Loucy (cell line): Measurements from ENCODE around the gene FAM222B.
"Not testable (repeated sequence)": the region's sequence is repeated elsewhere in the genome, so short reads cannot be mapped to it uniquely, and the experiment has no call there.

Source experiments
- H2AFZ ChIP-seq: fragments of 200-600 bp; sonication (generic); 2 replicates; pipeline ENCODE4 v1.6.0; 2016; ENCODE audit warnings: antibody characterized with exemption, mild to moderate bottlenecking, low read length, moderate library complexity
- H3F3A ChIP-seq: fragments of 200-600 bp; 2 replicates; pipeline ENCODE4 v1.6.0; 2016; ENCODE audit warnings: antibody characterized with exemption, low read depth, mild to moderate bottlenecking
- H3K27me3 ChIP-seq: fragments of 200-600 bp; sonication (generic); 2 replicates; pipeline ENCODE4 v1.6.1; 2014; ENCODE audit warnings: low read length, mild to moderate bottlenecking; ENCODE audit not compliant: insufficient read depth, poor library complexity, severe bottlenecking
- H3K36me3 ChIP-seq: fragments of 200-600 bp; sonication (generic); 2 replicates; pipeline ENCODE4 v1.6.1; 2016; ENCODE audit warnings: low read length; ENCODE audit not compliant: insufficient read depth
- H3K4me1 ChIP-seq: fragments of 200-600 bp; sonication (generic); 2 replicates; pipeline ENCODE4 v1.5.1; 2014; ENCODE audit warnings: low read length, mild to moderate bottlenecking; ENCODE audit not compliant: insufficient read depth, poor library complexity, severe bottlenecking
- H3K4me2 ChIP-seq: fragments of 200-600 bp; sonication (generic); 2 replicates; pipeline ENCODE4 v1.6.0; 2014; ENCODE audit warnings: antibody characterized with exemption, low read length, low read depth, mild to moderate bottlenecking; ENCODE audit not compliant: poor library complexity, severe bottlenecking
- H3K4me3 ChIP-seq: fragments of 200-600 bp; sonication (generic); 2 replicates; pipeline ENCODE4 v1.5.1; 2014; ENCODE audit warnings: low read length, mild to moderate bottlenecking, mixed read lengths; ENCODE audit not compliant: poor library complexity, severe bottlenecking
- H3K79me2 ChIP-seq: fragments of 200-600 bp; sonication (generic); 2 replicates; pipeline ENCODE4 v1.6.1; 2014; ENCODE audit warnings: low read length; ENCODE audit not compliant: insufficient read depth
- H3K9ac ChIP-seq: fragments of 200-600 bp; sonication (generic); 2 replicates; pipeline ENCODE4 v1.6.0; 2014; ENCODE audit warnings: mild to moderate bottlenecking, low read depth, low read length, moderate library complexity; ENCODE audit not compliant: poor library complexity, severe bottlenecking
- H3K9me2 ChIP-seq: fragments of 200-600 bp; sonication (generic); replicated peaks from 2 replicates; pipeline ENCODE4 v1.6.1; 2016; ENCODE audit warnings: low read depth, low read length, mixed read lengths
- H3K9me3 ChIP-seq: fragments of 200-600 bp; sonication (generic); 2 replicates; pipeline ENCODE4 v1.6.1; 2014; ENCODE audit warnings: mild to moderate bottlenecking, antibody characterized with exemption, low read length, low read depth; ENCODE audit not compliant: insufficient read depth
- H4K20me1 ChIP-seq: fragments of 200-600 bp; sonication (generic); 2 replicates; pipeline ENCODE4 v1.6.0; 2014; ENCODE audit warnings: antibody characterized with exemption, low read length, mild to moderate bottlenecking; ENCODE audit not compliant: insufficient read depth, poor library complexity, severe bottlenecking
- EZH2phosphoT487 ChIP-seq: fragments of 200-600 bp; IDR thresholded peaks from 2 replicates; pipeline ENCODE4 v1.6.1; 2018; ENCODE audit warnings: antibody characterized with exemption, mild to moderate bottlenecking, moderate library complexity, borderline replicate concordance
- TF ChIP-seq, protein P1 (sequence below): fragments of 200-600 bp; sonication (generic); conservative IDR thresholded peaks from 2 replicates; pipeline ENCODE4 v1.5.1; 2014; ENCODE audit warnings: mild to moderate bottlenecking, antibody characterized with exemption, low read length

FAM222B gene

GRCh38 chr17:28737770-28738679 is 104.6 kb downstream of the FAM222B start:
- peak overlapping the region; percentile 28 for H3K9ac ChIP-seq
- H3F3A ChIP-seq: no peaks in the 10 kb centered on the region
- H2AFZ ChIP-seq: peak overlapping the region; percentile 7; the same call in 1 of the 2 replicates
- H3K36me3 ChIP-seq: no peaks in the 10 kb centered on the region
- no peaks in the 10 kb centered on the region for H3K9me2 ChIP-seq
- H3K4me2 ChIP-seq: peak overlapping the region; percentile 2
- TF ChIP-seq, protein P1, sequence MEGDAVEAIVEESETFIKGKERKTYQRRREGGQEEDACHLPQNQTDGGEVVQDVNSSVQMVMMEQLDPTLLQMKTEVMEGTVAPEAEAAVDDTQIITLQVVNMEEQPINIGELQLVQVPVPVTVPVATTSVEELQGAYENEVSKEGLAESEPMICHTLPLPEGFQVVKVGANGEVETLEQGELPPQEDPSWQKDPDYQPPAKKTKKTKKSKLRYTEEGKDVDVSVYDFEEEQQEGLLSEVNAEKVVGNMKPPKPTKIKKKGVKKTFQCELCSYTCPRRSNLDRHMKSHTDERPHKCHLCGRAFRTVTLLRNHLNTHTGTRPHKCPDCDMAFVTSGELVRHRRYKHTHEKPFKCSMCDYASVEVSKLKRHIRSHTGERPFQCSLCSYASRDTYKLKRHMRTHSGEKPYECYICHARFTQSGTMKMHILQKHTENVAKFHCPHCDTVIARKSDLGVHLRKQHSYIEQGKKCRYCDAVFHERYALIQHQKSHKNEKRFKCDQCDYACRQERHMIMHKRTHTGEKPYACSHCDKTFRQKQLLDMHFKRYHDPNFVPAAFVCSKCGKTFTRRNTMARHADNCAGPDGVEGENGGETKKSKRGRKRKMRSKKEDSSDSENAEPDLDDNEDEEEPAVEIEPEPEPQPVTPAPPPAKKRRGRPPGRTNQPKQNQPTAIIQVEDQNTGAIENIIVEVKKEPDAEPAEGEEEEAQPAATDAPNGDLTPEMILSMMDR: no peak
- TF ChIP-seq EZH2phosphoT487: no peak
- H3K27me3 ChIP-seq: no peaks in the 10 kb centered on the region
- H3K4me3 ChIP-seq: no peak overlapping the region
- H4K20me1 ChIP-seq: no peaks in the 10 kb centered on the region
- peaks cover 12% of the 10 kb centered on the region for H3K4me1 ChIP-seq
- H3K79me2 ChIP-seq: no peaks in the 10 kb centered on the region
- no peaks in the 10 kb centered on the region for H3K9me3 ChIP-seq

DNA sequence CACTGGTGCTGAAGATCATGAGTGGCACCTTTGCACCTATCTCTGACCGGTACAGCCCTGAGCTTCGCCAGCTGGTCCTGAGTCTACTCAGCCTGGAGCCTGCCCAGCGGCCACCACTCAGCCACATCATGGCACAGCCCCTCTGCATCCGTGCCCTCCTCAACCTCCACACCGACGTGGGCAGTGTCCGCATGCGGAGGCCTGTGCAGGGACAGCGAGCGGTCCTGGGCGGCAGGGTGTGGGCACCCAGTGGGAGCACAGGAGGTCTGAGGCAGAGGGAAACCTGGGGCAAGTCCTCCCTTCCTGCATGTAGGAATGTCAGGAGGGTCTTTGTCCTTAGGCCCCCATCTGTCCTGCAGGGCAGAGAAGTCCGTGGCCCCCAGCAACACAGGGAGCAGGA is 105.3 kb downstream of the FAM222B start:
- no peaks in the 10 kb centered on the region for H3K9me3 ChIP-seq

DNA sequence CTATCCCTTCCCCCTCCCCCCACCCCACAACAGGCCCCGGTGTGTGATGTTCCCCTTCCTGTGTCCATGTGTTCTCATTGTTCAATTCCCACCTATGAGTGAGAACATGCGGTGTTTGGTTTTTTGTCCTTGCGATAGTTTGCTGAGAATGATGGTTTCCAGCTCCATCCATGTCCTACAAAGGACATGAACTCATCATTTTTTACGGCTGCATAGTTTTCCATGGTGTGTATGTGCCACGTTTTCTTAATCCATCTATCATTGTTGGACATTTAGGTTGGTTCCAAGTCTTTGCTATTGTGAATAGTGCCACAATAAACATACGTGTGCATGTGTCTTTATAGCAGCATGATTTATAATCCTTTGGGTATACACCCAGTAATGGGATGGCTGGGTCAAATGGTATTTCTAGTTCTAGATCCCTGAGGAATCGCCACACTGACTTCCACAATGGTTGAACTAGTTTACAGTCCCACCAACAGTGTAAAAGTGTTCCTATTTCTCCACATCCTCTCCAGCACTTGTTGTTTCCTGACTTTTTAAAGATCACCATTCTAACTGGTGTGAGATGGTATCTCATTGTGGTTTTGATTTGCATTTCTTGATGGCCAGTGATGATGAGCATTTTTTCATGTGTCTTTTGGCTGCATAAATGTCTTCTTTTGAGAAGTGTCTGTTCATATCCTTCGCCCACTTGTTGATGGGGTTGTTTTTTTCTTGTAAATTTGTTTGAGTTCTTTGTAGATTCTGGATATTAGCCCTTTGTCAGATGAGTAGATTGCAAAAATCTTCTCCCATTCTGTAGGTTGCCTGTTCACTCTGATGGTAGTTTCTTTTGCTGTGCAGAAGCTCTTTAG is 106.4 kb downstream of the FAM222B start:
- H3K9me2 ChIP-seq, H3K4me1 ChIP-seq, H3K9me3 ChIP-seq, H2AFZ ChIP-seq, H3F3A ChIP-seq, H3K9ac ChIP-seq, H3K36me3 ChIP-seq, H3K27me3 ChIP-seq, H4K20me1 ChIP-seq, H3K79me2 ChIP-seq, H3K4me3 ChIP-seq, H3K4me2 ChIP-seq: not testable (repeated sequence)

More for the DNA sequence above, 105.3 kb downstream of the FAM222B start:
- no peaks in the 10 kb centered on the region for H3K9me2 ChIP-seq
- H3K4me2 ChIP-seq: no peak overlapping the region
- no peaks in the 10 kb centered on the region for H4K20me1 ChIP-seq
- H3K4me3 ChIP-seq: no peak overlapping the region
- TF ChIP-seq, protein P1: no peak
- TF ChIP-seq EZH2phosphoT487: no peak
- H3K4me1 ChIP-seq: peaks cover 10% of the 10 kb centered on the region
- H3K36me3 ChIP-seq: no peaks in the 10 kb centered on the region
- H3K79me2 ChIP-seq: no peaks in the 10 kb centered on the region
- no peaks in the 10 kb centered on the region for H3K27me3 ChIP-seq
- H3K9ac ChIP-seq: no peak overlapping the region
- H3F3A ChIP-seq: no peaks in the 10 kb centered on the region
- H2AFZ ChIP-seq: no peak overlapping the region
